ENCODE results near the gene SLU7. TPM values are rescaled to one million over a fixed set of nuclear protein-coding genes. Genes with fewer than 3 reads are reported as not detected.

The SLU7 gene
- total RNA-seq, 1 experiment from 2014 or later = 43.6 TPM

- TF ChIP-seq EZH2 (IDR thresholded peaks at IDR 0.05) = no peak
- no peak for TF ChIP-seq EZH2phosphoT487 (IDR thresholded peaks at IDR 0.05; ENCODE audit: borderline replicate concordance)
- no peak for TF ChIP-seq ELF1 (IDR thresholded peaks at IDR 0.05; ENCODE audit: borderline replicate concordance, low read depth)
Measured at GRCh38 chr5:160378330-160378729, 40.6 kb downstream of the SLU7 start (continued).

- Histone ChIP-seq H2AFZ (ENCODE audit: low read depth, low read length, poor library complexity, severe bottlenecking) (no peak overlapping the region), H3K9me2 (ENCODE audit: insufficient read depth) (no peaks in the 10 kb centered on the region), H3K4me3 (replicated peaks in 1 of 2; ENCODE audit: low read depth in 1 of 2, low read length in 2 of 2) (no peak overlapping the region), H3K9ac (ENCODE audit: low read length) (no peak overlapping the region), H3K27ac (ENCODE audit: low read depth, low read length) (no peak overlapping the region), H3K79me2 (ENCODE audit: insufficient read depth, low read length) (no peaks in the 10 kb centered on the region), H3K9me3 (ENCODE audit: control insufficient read depth in 1 of 2, insufficient read depth in 1 of 2, low read depth in 1 of 2, low read length in 2 of 2) (no peaks in the 10 kb centered on the region), H3K4me2 (ENCODE audit: low read length) (no peak overlapping the region), H4K20me1 (ENCODE audit: insufficient read depth) (no peaks in the 10 kb centered on the region), H3K4me1 (ENCODE audit: control insufficient read depth in 1 of 2, insufficient read depth in 2 of 2, low read length in 2 of 2) (no peaks in the 10 kb centered on the region), H3K27me3 (ENCODE audit: insufficient read depth, low read length) (peaks cover 34% of the 10 kb centered on the region), H3K36me3 (ENCODE audit: control insufficient read depth in 1 of 2, insufficient read depth in 2 of 2, low read length in 2 of 2) (no peaks in the 10 kb centered on the region)
- ChIA-PET POLR2A (no interaction called here), CTCF (interaction anchor here (1.7 kb wide), 1 partner anchor 14 kb away, joined by 6 read pairs; no protein-coding TSS in a partner anchor), RAD21 (ENCODE audit: low non-redundant PET in 1 of 2, low total read pairs in 2 of 2, uncharacterized antibody in 2 of 2, unreplicated experiment in 2 of 2) (interaction anchor here in 1 of 2 experiments (0.5 kb wide), 1 partner anchor 133 kb away, joined by 7 read pairs; no protein-coding TSS in a partner anchor)
- no TSS peak for BruUV-seq (replicated peaks)
- TF ChIP-seq MAX (IDR thresholded peaks at IDR 0.05) (no peak), EGR1 (IDR thresholded peaks at IDR 0.05; ENCODE audit: low read depth) (no peak), CBX3 (IDR thresholded peaks at IDR 0.05; ENCODE audit: low read depth) (no peak), YY1 (IDR thresholded peaks at IDR 0.05; ENCODE audit: extremely low read depth, insufficient replicate concordance, low read depth, low read length) (no peak), EZH2phosphoT487 (IDR thresholded peaks at IDR 0.05; ENCODE audit: borderline replicate concordance) (no peak)
- ATAC-seq = no peak
- intact Hi-C loops (cut with micrococcal nuclease) = no loop called here
- DNase-seq (ENCODE audit: low read depth, low spot score) = no peak
Measured at GRCh38 chr5:160377651-160378050, 41.2 kb downstream of the SLU7 start.

GRCh38 chr5:160376416-160376815 is 42.5 kb downstream of the SLU7 start:
- CTCF ChIA-PET = interaction anchor here (1.7 kb wide), 1 partner anchor 15 kb away, joined by 6 read pairs; no protein-coding TSS in a partner anchor
- TF ChIP-seq ELF1 (IDR thresholded peaks at IDR 0.05; ENCODE audit: borderline replicate concordance, low read depth) (no peak), FOSL1 (IDR thresholded peaks at IDR 0.05; ENCODE audit: low read depth) (no peak), EZH2phosphoT487 (IDR thresholded peaks at IDR 0.05; ENCODE audit: borderline replicate concordance) (no peak), YY1 (IDR thresholded peaks at IDR 0.05; ENCODE audit: extremely low read depth, insufficient replicate concordance, low read depth, low read length) (no peak), RAD21 (IDR thresholded peaks at IDR 0.05; ENCODE audit: low read depth) (no peak), CEBPB (IDR thresholded peaks at IDR 0.05; ENCODE audit: low read depth) (no peak), EZH2 (IDR thresholded peaks at IDR 0.05) (no peak), TCF7L2 (IDR thresholded peaks at IDR 0.05; ENCODE audit: borderline replicate concordance, extremely low read depth, insufficient read depth, insufficient read length) (no peak)
- no peaks in the 10 kb centered on the region for H4K20me1 ChIP-seq (ENCODE audit: insufficient read depth)
- no peaks in the 10 kb centered on the region for H3K9me2 ChIP-seq (ENCODE audit: insufficient read depth)
- H3K9ac ChIP-seq (ENCODE audit: low read length) = no peak overlapping the region
- no peak for ATAC-seq
- no peak overlapping the region for H2AFZ ChIP-seq (ENCODE audit: low read depth, low read length, poor library complexity, severe bottlenecking)
- no peaks in the 10 kb centered on the region for H3K79me2 ChIP-seq (ENCODE audit: insufficient read depth, low read length)
- H3K4me1 ChIP-seq (ENCODE audit: control insufficient read depth in 1 of 2, insufficient read depth in 2 of 2, low read length in 2 of 2) = no peaks in the 10 kb centered on the region
- intact Hi-C loops (cut with micrococcal nuclease) = no loop called here
- RAD21 ChIA-PET (ENCODE audit: low non-redundant PET in 1 of 2, low total read pairs in 2 of 2, uncharacterized antibody in 2 of 2, unreplicated experiment in 2 of 2) = no interaction called here
- no peaks in the 10 kb centered on the region for H3K36me3 ChIP-seq (ENCODE audit: control insufficient read depth in 1 of 2, insufficient read depth in 2 of 2, low read length in 2 of 2)
- H3K27ac ChIP-seq (ENCODE audit: low read depth, low read length) = no peak overlapping the region
- no peak overlapping the region for H3K4me2 ChIP-seq (ENCODE audit: low read length)
- no peak for DNase-seq (ENCODE audit: low read depth, low spot score)
- no peaks in the 10 kb centered on the region for H3K9me3 ChIP-seq (ENCODE audit: control insufficient read depth in 1 of 2, insufficient read depth in 1 of 2, low read depth in 1 of 2, low read length in 2 of 2)
- H3K27me3 ChIP-seq (ENCODE audit: insufficient read depth, low read length) = peaks cover 32% of the 10 kb centered on the region
- POLR2A ChIA-PET = no interaction called here
- H3K4me3 ChIP-seq (replicated peaks in 1 of 2; ENCODE audit: low read depth in 1 of 2, low read length in 2 of 2) = no peak overlapping the region
- BruUV-seq (replicated peaks) = no TSS peak
